Upper lobe of left lung (tissue), 4 donors: ENCODE data around the gene HIBCH.

Experiments used
- EP300 ChIP-seq, 4 donors: sonication (generic); formaldehyde crosslinking; IDR thresholded peaks; one replicate each; pipeline ENCODE4 v1.5.1; 2017; ENCODE audit warnings: antibody characterized with exemption in 4 of 4, control low read depth in 2 of 4
- TF ChIP-seq, protein P1 (sequence below), 6 experiments: fragments of 450-650 bp in 4 of 6; fragments of 200-600 bp in 2 of 6; sonication (generic) in 2 of 6; IDR thresholded peaks; one replicate each; pipeline ENCODE4 v1.5.1; 2016 to 2019; ENCODE audit warnings: antibody characterized with exemption in 6 of 6

DNA sequence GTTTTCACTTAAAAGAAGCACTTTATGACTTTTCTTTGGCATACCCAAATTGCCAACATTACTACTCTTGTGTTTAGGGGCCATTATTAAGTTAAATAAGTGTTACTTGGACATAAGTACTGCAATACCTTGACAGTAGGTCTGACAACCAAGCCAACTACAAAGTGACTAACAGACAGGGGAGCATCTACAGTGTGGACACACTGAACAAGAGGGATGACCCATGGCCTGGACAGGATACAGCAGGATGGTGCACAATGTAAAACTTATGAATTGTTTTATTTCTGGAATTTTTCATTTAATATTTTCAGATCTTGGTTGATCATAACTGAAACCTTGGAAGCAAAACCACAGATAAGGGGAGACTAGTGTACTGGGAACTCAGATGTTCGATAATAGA is 19.8 kb upstream of the HIBCH start:
- TF ChIP-seq, protein P1, sequence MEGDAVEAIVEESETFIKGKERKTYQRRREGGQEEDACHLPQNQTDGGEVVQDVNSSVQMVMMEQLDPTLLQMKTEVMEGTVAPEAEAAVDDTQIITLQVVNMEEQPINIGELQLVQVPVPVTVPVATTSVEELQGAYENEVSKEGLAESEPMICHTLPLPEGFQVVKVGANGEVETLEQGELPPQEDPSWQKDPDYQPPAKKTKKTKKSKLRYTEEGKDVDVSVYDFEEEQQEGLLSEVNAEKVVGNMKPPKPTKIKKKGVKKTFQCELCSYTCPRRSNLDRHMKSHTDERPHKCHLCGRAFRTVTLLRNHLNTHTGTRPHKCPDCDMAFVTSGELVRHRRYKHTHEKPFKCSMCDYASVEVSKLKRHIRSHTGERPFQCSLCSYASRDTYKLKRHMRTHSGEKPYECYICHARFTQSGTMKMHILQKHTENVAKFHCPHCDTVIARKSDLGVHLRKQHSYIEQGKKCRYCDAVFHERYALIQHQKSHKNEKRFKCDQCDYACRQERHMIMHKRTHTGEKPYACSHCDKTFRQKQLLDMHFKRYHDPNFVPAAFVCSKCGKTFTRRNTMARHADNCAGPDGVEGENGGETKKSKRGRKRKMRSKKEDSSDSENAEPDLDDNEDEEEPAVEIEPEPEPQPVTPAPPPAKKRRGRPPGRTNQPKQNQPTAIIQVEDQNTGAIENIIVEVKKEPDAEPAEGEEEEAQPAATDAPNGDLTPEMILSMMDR (IDR thresholded peaks at IDR 0.05), result no peak
- no peak for TF ChIP-seq EP300 (IDR thresholded peaks at IDR 0.05)
